Fibroblast of gingiva (primary cell): Measurements from ENCODE around the gene FAM163A.
"Not testable (repeated sequence)": the region's sequence is repeated elsewhere in the genome, so short reads cannot be mapped to it uniquely, and the experiment has no call there.

ENCODE experiments used
- DNase-seq: peaks from one replicate; pipeline ENCODE4 v3.0.0-alpha.2; 2011; ENCODE audit warnings: low read depth

FAM163A gene

DNA sequence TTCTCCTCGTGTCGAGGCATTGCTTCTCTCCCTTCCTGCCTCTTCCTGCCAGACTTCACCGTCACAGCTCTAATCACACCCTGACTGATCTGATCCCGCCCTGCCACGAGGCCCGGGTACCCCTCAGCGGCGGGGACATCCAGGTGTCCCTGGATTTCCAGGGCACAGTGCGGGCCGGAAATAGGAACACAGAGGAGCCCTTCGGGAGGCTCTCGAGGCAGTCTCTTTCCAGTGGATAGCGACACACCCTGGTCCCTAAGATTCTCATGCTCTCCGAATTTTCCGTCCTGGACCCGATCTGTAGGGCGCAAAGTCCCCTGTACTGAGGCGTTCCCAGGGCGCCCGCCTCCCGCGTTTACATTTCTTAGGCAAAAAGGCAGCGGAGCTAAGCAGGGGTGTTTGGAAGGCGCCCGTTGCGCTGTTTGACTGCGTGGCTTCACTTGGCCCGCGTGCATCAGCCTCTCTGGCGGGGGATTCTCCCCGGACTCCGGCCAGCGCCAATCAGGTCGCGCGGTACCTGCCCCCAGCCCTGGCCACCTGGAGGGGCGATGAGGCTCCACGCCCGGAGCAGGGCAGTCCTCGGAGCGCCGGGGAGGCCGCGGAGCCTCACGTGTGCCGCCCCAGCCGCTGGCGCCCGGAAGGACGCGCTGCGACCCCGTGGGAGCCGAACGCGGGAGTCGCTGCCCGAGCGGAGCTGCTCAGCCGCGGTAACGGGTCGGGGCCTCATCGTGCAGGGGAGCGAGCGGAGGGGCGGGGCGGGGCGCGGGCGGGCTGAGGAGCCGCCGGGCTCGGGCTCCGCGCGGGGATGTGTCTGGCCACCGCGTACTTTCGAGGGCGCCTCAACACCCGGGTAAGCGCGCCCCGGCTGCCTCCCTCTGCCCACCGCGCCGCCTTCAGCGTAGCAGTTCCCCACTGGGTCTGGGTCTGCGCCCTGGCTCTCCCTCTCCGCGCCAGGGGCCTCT, at the start of gene FAM163A:
Gene FAM163A, plus strand, starts transcription at position 575 of the 962 bp plus-strand sequence. CDS start 69,807 bp downstream, outside the sequence.
- DNase-seq, result no peak

DNA sequence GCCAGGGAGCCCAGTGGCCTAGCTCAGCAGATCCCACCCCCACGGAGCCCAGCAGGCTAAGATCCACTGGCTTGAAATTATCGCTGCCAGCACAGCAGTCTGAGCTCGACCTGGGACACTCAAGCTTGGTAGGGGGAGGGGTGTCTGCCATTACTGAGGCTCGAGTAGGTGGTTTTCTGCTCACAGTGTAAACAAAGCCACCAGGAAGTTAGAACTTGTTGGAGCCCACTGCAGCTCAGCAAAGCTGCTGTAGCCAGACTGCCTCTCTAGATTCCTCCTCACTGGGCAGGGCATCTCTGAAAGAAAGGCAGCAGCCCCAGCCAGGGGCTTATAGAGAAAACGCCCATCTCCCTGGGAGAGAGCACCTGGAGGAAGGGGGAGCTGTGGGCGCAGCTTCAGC, 48.6 kb upstream of the FAM163A start:
- DNase-seq, result not testable (repeated sequence)

DNA sequence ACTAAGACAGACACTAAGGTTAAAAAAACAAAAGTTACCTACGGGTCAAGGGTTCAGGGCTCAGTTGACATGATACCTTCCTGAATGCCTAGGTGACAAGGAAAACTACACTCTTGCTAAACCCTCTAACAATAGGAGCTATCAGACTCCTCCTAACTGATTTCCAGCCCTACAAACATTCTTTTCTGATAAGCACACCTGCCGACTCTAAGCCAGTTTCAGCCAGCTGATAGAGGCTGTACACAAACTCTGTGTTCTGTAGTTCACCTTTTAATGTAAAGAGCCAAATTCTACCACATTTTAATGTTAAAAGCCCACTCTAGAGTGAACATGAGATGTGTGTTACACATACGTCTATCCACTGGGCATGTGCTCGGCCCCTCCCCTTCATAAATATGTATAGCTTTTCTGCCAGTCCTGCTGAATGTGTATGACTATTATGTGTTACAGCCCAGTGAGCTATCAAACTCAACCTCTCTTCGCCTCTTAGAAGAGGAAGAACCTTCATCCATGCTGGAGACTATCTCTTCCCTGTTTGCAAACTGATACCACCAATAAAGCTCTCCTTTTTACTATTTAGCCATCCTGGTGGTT, 40.0 kb upstream of the FAM163A start:
- no peak for DNase-seq

DNA sequence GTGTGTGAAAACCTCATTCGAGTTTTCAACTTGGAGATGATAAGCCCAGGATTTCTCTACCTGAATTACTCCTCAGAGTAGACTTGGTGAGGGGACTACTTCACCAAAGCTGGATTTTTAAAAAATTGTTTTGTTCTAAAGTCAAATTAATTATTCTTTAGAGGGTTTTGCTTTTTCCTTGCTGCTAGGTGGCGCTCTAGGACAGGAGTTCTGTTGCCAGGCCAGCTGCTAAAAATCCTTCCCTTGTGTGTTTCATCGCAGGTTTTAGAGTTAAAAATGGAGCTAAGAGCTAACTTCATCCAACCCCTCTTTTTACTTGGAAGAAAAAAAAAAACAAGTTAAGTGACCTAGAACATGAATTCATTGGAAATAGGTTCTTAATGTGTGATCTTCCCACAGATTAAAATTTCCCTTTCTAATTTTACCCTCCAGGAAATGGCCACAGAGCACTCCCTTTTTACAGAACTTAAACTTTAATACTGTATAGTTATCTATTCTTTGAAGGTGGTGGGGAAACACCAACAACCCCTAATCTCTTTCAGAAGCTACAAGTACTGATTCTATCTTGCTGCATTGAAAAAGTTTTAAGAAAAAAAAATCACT, 36.7 kb upstream of the FAM163A start:
- DNase-seq, result peak; percentile 51

DNA sequence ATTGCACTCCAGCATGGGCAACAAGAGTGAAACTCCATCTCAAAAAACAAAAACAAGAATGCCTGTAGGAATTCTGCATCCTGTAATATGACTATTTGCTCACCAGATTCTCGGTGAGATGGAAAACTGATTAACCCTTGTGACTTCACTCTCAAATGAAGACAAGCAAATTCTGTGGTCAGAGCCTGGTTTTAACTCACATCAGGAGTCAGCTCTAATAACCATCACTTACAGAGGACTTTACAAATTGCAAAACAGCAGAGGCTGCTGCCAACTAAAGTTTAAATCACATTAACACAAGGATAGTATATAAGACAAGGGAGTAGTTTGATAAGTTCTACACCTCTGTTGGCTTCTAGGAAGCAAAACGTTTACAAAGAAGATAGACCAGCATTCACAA, 35.7 kb upstream of the FAM163A start:
- no peak for DNase-seq

DNA sequence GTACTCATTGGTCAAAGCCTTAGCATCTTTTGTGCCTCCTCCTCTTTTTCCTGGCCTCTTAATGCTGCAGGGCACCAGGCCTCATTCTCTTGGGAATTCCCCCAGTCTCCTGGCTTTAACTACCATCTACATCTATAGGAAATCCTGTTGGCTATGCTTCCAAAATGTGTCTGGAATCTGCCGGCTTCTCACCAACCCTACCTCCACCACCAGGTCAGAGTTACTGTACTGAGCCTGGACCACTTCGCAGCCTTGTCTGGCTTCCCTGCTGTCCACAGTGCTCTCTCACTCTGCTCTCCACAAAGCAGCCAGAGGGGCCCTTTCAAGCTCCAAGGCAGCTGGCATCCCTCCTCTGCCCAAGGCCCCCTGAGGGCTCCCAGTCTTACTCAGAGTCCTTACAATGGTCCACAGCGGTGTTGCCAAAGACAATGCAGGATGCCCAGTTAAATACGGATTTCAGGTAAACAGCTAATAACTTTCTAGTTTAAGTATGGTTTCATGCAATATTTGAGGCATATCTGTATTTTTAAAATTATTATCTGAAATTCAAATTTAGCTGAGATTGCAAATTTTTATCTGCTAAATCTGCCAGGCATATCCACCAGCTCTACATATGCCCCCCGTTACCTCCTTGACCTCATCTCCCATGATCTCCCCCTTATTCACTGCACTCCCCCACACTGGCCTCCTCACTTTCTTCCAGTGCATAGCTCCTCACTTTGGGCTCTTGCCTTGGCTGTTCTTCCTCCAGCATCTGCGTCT, 34.5 kb upstream of the FAM163A start:
- no peak for DNase-seq

DNA sequence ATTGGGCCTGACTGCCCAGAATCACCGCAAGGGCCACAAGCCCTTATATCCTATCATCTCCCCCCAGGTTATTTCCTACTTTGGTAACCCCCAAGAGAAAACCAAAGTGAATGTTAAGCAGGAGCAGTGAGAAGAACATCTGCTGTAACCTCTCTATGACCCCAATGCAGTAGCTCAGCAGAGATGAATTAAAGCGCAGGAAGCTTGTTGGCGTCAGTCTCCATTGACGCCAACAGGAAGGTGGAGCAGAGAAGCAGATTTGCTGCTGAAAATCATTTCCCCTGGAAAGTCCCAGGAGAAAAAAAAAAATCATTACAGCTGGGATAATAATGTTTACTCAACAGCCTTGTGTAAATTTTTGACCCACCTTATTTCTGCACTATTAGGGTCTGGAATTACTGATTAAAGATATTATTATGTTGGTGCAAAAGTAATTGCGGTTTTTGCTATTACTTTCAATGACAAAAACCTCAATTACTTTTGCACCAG, 33.2 kb upstream of the FAM163A start:
- no peak for DNase-seq

DNA sequence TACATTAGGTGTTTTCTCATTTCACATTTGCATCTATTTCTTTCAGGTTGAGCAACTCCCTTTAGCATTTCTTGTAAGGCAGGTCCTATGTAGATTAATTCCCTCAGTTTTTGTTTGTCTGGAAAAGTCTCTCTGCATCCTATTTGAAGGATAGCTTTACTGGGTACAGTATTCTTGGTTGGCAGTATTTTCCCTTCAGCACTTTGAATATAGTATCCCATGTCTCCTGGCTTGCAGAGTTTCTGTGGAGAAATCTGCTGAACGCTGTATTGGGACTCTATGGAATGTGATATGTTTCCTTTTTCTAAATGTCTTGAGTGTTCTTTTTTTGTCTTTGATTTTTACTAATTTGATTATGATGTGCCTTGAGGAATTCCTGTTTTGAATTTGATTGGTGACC, 28.9 kb upstream of the FAM163A start:
- no peak for DNase-seq

DNA sequence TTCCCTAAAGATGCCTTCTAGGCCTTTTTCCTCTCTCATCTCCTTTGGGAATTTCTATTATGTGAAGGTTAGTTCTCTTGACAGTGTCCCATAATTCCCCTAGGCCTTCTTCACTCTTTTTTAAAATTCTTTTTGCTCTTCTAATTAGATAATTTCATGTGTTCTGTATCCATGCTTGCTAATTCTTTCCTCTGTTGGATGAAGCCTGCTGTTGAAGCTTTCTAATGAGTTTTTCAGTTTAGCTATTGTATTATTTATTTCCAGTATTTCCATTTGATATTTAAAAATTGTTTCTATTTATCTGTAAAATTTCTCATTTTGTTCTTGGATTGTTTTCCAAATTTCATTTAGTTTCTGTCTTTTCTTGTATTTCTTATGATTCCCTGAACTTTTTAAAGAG, 28.5 kb upstream of the FAM163A start:
- no peak for DNase-seq

DNA sequence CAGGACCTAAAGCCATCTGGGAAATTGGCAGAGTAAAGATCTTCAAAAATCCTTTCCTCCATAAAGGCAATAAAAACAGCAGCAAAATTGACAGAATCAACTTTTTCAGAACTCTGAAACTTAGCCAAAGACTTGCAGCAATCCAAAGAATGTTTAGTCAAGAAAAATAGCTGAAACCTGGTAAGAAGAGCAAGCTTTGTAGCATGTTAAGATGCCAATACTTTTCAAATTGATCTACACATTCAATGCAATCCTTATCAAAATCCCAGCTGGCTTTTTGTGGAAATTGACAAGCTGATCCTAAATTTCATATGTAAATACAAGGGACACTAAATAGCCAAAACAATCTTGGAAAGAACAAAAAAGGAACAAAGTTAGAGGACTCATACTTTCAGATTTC, 23.8 kb upstream of the FAM163A start:
- DNase-seq, result no peak

DNA sequence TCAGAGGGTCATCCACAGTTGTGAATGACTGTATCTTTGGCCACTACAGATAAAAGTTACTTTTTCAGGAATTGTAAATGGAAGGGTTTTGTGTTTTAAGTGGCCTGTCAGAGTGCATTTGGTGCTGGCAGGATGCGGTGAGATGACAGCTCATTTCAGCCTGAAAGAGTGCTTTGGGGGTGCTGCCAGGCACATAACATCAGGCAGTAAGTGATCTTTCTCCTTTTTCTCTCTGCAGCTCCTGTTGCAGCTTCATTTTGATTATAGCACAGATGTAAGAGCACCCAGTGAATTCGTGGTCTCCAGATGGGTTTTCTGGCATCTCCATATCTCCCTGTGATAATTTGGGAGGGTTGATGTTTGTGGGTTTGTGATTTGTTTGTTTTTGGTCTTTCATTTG, 14.8 kb upstream of the FAM163A start:
- DNase-seq, result no peak

DNA sequence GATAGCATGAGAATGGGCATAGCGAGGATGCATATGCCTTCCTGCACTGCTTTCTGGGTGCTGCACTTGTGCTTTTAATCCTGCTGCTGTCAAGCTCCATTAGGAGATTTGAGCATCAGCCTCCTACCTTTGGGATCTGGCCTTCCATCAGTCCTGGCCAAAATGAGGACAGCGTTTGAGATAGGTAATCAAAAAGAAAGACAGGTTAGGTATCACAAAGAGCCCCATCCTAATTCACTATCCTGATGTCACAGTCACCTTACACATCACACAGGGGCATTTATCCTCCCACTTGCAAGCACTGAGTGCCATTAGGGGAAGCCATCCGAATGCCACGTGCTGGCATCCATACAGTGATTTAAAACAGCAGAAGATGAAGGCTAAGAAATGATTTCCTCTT, 13.2 kb upstream of the FAM163A start:
- DNase-seq, result no peak

DNA sequence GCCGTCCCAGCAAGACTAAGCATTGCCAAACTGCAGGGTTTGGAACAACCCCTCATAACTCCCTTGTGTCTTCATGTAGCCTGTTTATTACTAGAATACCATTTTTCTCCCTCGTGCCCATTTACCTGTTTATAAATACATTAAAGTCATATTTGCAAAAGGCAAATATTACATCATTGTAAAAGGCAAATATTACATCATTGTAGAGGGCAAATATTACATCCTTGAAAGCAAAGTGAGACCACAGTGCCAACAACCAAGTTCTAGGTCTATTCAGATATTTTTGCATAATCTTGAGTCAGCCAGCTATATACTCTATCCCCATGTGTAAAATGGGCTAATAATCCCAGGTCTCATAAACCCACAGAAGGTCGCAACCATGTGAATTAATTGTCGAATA, 11.4 kb upstream of the FAM163A start:
- DNase-seq, result no peak

DNA sequence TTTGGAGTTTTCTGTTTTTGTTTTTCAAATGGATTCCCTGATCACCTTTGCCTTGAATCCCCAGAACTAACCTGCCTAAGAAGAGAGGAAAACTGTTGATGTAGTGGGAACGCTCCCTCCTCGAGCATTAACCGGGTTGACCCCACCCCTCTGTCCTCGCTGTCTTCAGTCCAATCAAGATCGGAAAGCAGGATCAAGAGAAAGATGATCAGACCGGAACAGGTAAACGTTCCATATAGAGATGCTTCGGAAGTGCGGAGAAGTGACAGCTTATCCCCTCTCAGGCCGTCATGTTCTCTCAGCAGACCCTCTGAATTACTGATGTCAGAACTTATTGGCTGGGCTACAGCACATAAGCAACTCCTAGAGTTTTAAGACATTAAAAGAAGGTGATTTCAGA, 800 bp upstream of the FAM163A start:
- DNase-seq, result no peak

DNA sequence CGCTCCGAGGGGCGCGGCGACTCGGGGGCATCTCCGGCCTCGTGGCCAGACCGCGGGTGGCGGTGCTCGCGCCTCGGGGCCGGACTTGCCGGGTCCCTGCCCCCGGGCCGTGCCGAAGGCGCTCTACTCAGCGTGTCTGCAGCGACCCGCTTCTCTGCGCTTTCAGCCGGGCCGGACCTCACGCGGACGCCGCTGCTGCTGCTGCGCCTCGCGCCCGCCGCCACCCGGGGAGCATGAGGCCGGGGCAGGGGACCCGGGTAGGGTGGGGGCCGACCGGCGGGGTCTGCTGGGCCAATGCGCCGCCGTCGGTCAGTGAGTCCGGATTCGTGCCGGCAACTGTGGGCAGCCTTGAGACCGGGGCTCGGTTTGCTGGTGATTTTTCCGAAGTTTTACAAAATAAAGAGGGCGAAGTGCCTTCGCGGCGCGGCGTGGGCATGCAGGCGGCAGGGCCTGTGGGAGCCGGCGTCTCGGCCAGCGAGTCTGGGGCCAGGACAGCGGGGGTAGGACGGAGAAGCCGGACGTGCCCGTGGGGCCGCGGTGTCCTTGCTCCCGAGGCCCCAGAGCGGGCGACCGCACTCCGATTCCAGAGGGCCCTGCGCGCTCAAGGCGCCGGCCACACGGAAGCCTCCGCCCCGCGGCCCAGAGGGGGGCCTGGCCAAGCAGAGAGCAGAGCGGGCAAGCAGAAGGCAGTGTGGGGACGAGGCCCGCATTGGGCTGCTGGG, 749 bp downstream of the FAM163A start:
- DNase-seq, result no peak

DNA sequence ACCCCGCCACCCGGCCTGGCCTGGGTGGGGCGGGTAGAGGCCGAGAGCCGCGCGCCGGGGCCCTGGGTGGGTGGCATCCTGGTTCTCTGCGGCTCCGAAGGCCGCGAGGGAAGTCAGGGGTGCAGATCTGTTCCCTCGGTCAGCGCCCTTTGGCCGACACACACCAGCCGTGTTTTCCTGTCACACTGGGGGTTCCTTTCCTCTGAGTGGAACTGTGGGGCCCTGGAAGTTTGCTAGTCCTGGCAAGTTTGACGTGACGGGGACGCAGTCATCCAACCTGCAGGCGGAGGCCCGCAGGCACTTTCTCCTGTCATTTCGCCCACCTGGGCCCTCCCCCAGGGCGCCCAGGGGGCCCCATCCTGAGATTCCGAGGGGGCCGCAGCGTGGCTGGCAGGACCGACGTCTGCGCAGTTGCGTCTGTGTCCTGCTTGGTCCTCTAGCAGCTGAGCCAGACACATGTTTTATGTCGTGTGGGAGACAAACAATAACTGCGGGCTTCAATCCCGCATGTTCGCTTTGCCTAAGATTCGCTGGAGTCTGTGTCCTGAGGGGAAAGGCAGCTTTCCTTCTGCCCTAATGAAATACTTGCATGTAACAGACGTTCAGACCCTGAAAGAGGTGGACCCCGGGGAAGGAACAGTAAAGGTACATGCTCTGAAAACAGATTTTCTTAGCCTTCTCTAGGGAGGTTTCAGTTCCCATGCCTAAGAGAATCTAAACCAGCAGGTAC, 1.5 kb downstream of the FAM163A start:
- DNase-seq, result no peak

DNA sequence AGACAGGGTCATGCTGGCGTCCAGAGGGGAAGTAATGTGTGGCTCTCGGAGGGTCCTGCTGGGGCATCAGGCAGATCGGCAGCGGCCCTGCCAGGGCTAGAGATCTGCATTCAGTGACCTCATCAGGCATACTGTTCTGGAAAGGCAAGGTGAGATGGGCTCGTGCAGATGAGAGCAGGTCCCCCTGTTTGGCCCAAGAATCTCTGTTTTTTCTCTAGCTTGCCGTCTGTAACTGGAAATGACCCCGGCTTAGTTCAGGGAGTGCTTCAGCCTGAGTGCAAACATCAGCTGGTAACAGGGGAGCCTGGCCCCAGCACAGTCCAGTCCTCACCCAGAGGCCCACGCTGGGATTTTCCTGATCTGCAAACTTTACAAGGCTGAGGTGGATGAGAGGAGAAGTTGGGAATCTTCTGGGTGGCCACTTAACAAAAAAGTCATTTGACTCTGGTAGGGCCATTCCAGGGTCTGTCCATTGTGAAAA, 2.1 kb downstream of the FAM163A start:
- DNase-seq, result no peak

DNA sequence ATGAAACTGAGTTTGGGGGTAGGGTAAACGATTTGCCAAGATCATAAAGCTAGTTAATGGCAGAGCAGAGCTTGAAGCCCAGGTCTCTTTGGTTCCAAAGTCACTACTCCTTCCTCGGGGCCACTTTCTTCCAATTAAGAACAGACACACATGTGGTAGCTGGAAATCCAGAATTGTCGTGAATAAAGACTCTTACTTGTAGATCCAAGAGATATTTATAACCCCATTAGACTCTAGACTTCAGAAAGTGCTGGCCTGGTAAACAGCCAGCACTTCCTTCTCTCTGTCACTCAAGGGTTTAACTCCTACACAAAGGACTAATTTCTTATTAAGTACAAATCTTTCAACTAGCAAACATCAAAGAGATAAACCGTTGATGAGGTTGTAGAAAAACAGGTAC, 2.7 kb downstream of the FAM163A start:
- no peak for DNase-seq

DNA sequence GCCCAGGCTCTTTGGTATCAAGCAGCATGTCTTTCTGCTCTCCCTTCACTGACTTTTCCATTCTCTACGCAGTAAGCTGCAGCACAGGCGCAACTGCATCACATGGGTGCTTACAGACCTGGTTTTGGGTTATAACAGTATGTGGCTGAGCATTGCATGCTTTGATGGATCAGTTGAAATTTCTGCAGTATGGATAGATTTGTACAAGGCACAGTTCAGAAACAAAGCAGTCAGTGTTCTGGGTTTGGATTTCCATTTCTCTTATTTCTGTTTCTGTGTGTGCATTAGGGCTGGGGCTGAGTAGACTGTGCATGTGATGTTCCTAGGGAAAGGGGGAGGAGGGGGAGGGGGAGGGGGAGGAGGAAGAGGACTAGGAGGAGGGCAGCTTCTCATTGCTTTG, 4.5 kb downstream of the FAM163A start:
- no peak for DNase-seq

DNA sequence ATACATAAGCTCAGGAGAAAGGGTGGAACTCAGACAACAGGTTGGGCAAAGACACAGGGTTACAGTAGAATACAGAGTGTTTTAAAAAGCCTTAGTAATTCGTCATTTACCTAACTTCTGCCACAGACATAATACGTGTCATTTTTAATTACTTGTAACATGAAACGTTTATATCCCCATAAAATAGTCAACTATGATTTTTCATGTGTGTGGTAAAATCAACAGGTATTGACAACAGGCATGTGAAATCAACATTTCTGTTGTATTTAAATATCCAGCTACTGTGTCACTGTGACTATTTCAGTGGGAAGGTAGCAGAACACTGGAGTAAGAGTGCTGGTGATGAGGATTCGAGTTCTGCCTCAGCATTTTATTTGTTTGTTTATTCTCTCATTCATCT, 5.7 kb downstream of the FAM163A start:
- DNase-seq, result no peak

DNA sequence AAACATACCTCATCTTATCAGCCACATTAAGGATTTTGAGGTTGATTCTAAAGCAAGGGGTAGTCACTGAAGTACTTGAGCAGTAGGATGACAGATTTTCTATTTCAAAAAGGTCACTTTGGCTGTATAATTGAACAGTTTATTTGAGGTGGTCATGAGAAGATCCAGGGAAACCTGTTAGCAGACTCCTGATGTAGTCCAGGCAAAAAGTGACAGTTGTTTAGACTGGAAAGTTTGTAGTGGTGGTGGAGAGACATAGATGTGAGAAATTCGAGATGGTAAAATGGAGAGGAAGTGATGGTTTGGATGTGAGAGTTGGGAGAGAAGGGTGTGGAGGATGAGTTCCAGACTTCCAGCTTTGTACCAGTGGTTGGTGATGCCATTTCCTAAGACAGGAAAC, 7.5 kb downstream of the FAM163A start:
- no peak for DNase-seq
